ENCODE results near the gene LRFN3. TPM values are rescaled to one million over a fixed set of nuclear protein-coding genes. Genes with fewer than 3 reads are reported as not detected.
"Not testable (repeated sequence)": the region's sequence is repeated elsewhere in the genome, so short reads cannot be mapped to it uniquely, and the experiment has no call there.

LRFN3 gene
- total RNA-seq, result 6.1 TPM
- long read RNA-seq, transcript LRFN3-201 (3 exons, 2,513 nt), result major isoform, 8 of 10 reads
- long read RNA-seq, partial matches to known transcripts, result 2 of 10 reads
- long read RNA-seq, other reads (novel, unspliced or antisense), result 0 of 10 reads

- intact Hi-C loops (cut with DNase I), result loop anchor here (10.0 kb wide), 1 partner anchor 221 kb away; the partner anchor contains the start of gene KMT2B
- peak; percentile 87 for DNase-seq
- ATAC-seq (ENCODE audit: poor library complexity), result peak; percentile 60
Measured at GRCh38 chr19:35935911-35936737, at the start of gene LRFN3. Gene LRFN3 (plus strand): TSS chr19:35936374. CDS start chr19:35939426, 3,052 bp downstream.

- no peak for ATAC-seq (ENCODE audit: poor library complexity)
- no peak for DNase-seq
- intact Hi-C loops (cut with DNase I), result no loop called here
Measured at GRCh38 chr19:35887197-35887596, 49.0 kb upstream of the LRFN3 start.

GRCh38 chr19:35888398-35888797 lies 47.8 kb upstream of the LRFN3 start:
- intact Hi-C loops (cut with DNase I), result no loop called here
- no peak for DNase-seq
- no peak for ATAC-seq (ENCODE audit: poor library complexity)

GRCh38 chr19:35889370-35890112 lies 46.6 kb upstream of the LRFN3 start:
- intact Hi-C loops (cut with DNase I), result no loop called here
- DNase-seq (no peak), ATAC-seq (ENCODE audit: poor library complexity) (no peak)

GRCh38 chr19:35890113-35890650 lies 46.0 kb upstream of the LRFN3 start:
- DNase-seq (no peak), ATAC-seq (ENCODE audit: poor library complexity) (no peak)
- intact Hi-C loops (cut with DNase I), result no loop called here

GRCh38 chr19:35891819-35892218 lies 44.4 kb upstream of the LRFN3 start:
- DNase-seq; ATAC-seq (ENCODE audit: poor library complexity); intact Hi-C loops (cut with DNase I): not testable (repeated sequence)

- DNase-seq, result no peak
- intact Hi-C loops (cut with DNase I), result no loop called here
Measured at GRCh38 chr19:35894342-35894741, 41.8 kb upstream of the LRFN3 start.

GRCh38 chr19:35895911-35896642 lies 40.1 kb upstream of the LRFN3 start:
- intact Hi-C loops (cut with DNase I), result no loop called here
- DNase-seq (no peak), ATAC-seq (ENCODE audit: poor library complexity) (no peak)

More at GRCh38 chr19:35894342-35894741, 41.8 kb upstream of the LRFN3 start:
- ATAC-seq (ENCODE audit: poor library complexity), result no peak

- DNase-seq (no peak), ATAC-seq (ENCODE audit: poor library complexity) (no peak)
- intact Hi-C loops (cut with DNase I), result no loop called here
Measured at GRCh38 chr19:35896643-35897040, 39.5 kb upstream of the LRFN3 start.

- DNase-seq (no peak), ATAC-seq (ENCODE audit: poor library complexity) (no peak)
- intact Hi-C loops (cut with DNase I), result no loop called here
Measured at GRCh38 chr19:35897706-35898451, 38.3 kb upstream of the LRFN3 start.

GRCh38 chr19:35898499-35898809 lies 37.7 kb upstream of the LRFN3 start:
- ATAC-seq (ENCODE audit: poor library complexity), result peak; percentile 2
- no peak for DNase-seq
- intact Hi-C loops (cut with DNase I), result no loop called here

- DNase-seq (peak; percentile 90), ATAC-seq (ENCODE audit: poor library complexity) (peak; percentile 92)
- intact Hi-C loops (cut with DNase I), result no loop called here
Measured at GRCh38 chr19:35899547-35900214, 36.5 kb upstream of the LRFN3 start.

GRCh38 chr19:35901055-35901644 lies 35.0 kb upstream of the LRFN3 start:
- ATAC-seq (ENCODE audit: poor library complexity), result no peak
- intact Hi-C loops (cut with DNase I), result no loop called here
- no peak for DNase-seq

GRCh38 chr19:35901854-35902661 lies 34.1 kb upstream of the LRFN3 start, which contains the start of gene HCST:
Gene HCST (plus strand): TSS chr19:35902529. CDS start chr19:35902594, 65 bp downstream.
- intact Hi-C loops (cut with DNase I), result no loop called here
- DNase-seq (no peak), ATAC-seq (ENCODE audit: poor library complexity) (no peak)

- intact Hi-C loops (cut with DNase I), result no loop called here
- DNase-seq, result no peak
- no peak for ATAC-seq (ENCODE audit: poor library complexity)
Measured at GRCh38 chr19:35902870-35903475, 33.2 kb upstream of the LRFN3 start.

GRCh38 chr19:35903550-35904179 lies 32.5 kb upstream of the LRFN3 start:
- intact Hi-C loops (cut with DNase I), result no loop called here
- ATAC-seq (ENCODE audit: poor library complexity) (peak; percentile 2), DNase-seq (peak; percentile 84)
